Loucy (cell line): Measurements from ENCODE around the gene ICAM1.

ENCODE experiments used
- CTCF ChIP-seq: fragments of 200-600 bp; sonication (generic); conservative IDR thresholded peaks from 2 replicates; pipeline ENCODE4 v1.5.1; 2014; ENCODE audit warnings: mild to moderate bottlenecking, antibody characterized with exemption, low read length
- EZH2phosphoT487 ChIP-seq: fragments of 200-600 bp; IDR thresholded peaks from 2 replicates; pipeline ENCODE4 v1.6.1; 2018; ENCODE audit warnings: antibody characterized with exemption, mild to moderate bottlenecking, moderate library complexity, borderline replicate concordance

- TF ChIP-seq CTCF (no peak), EZH2phosphoT487 (no peak)
Observed at GRCh38 chr19:10293637-10294367, 22.9 kb downstream of the ICAM1 start.
